ENCODE results near the gene OBSCN. TPM values are rescaled to one million over a fixed set of nuclear protein-coding genes. Genes with fewer than 3 reads are reported as not detected.

OBSCN gene
- total RNA-seq, 1 experiment from 2014 or later = 33.3 TPM

- Histone ChIP-seq H3K4me1 (ENCODE audit: insufficient read depth, low read length) (no peaks in the 10 kb centered on the region), H2AK5ac (ENCODE audit: insufficient read length, low read length) (no peak overlapping the region), H4K20me1 (ENCODE audit: control insufficient read depth, insufficient read depth, insufficient read length) (no peaks in the 10 kb centered on the region), H4K91ac (ENCODE audit: insufficient read length, low read depth, low read length) (no peak overlapping the region), H2BK20ac (ENCODE audit: low read depth, low read length, poor library complexity, severe bottlenecking) (no peak overlapping the region), H3K27me3 (ENCODE audit: insufficient read depth, low read length) (no peaks in the 10 kb centered on the region; the same call in 1 of the 2 replicates), H3K18ac (ENCODE audit: insufficient read length, low read depth, low read length) (no peak overlapping the region), H3K79me2 (ENCODE audit: insufficient read depth, low read length) (no peaks in the 10 kb centered on the region), H2BK5ac (ENCODE audit: insufficient read length, low read length) (no peak overlapping the region), H3K9me3 (ENCODE audit: control insufficient read depth, low read depth, low read length) (no peaks in the 10 kb centered on the region), H3K79me1 (ENCODE audit: insufficient read depth, low read depth, low read length, poor library complexity, severe bottlenecking) (no peaks in the 10 kb centered on the region), H2BK120ac (ENCODE audit: low read depth, low read length, poor library complexity, severe bottlenecking) (no peak overlapping the region), H2BK15ac (ENCODE audit: low read depth, low read length) (no peak overlapping the region), H3K23ac (ENCODE audit: insufficient read length, low read depth, low read length) (no peak overlapping the region), H2BK12ac (ENCODE audit: insufficient read length, low read depth, low read length) (no peak overlapping the region), H3K27ac (ENCODE audit: insufficient read length, low read depth, low read length) (no peak overlapping the region), H2AFZ (ENCODE audit: low read length) (no peak overlapping the region), H4K5ac (ENCODE audit: insufficient read length, low read depth, low read length) (no peak overlapping the region), H3K23me2 (ENCODE audit: insufficient read length, low read depth, low read length, poor library complexity, severe bottlenecking) (peaks cover 4% of the 10 kb centered on the region), H4K8ac (replicated peaks; ENCODE audit: insufficient read length, low read depth, low read length) (no peak overlapping the region), H3K4me2 (ENCODE audit: insufficient read depth, insufficient read length, low read length) (no peak overlapping the region), H3K4ac (ENCODE audit: low read depth, low read length) (no peak overlapping the region), H3T11ph (ENCODE audit: low read length) (no peak overlapping the region), H3K14ac (ENCODE audit: insufficient read depth, low read length) (no peak overlapping the region), H3K56ac (ENCODE audit: insufficient read length, low read depth, low read length) (no peak overlapping the region), H3K9ac (ENCODE audit: extremely low read depth, insufficient read length, low read length) (no peak overlapping the region)
- peaks cover 8% of the 10 kb centered on the region for H3K27me3 Mint-ChIP-seq (ENCODE audit: low read depth)
- H3K27ac Mint-ChIP-seq = no peak overlapping the region; a peak in 1 of 7 replicates
- H3K36me3 Mint-ChIP-seq (ENCODE audit: insufficient read depth in 1 of 3, low read depth in 3 of 3) = no peaks in the 10 kb centered on the region
- no peak overlapping the region for H3K4me3 Mint-ChIP-seq
- no peak for DNase-seq
- no peak for TF ChIP-seq CTCF (conservative IDR thresholded peaks at IDR 0.05)
- no CpG with 5 or more reads among the region's 12 CpGs for whole genome bisulfite sequencing (ENCODE audit: extremely low coverage, insufficient read length, low lambda C conversion rate)
- H3K9me3 Mint-ChIP-seq = no peaks in the 10 kb centered on the region
- H3K4me1 Mint-ChIP-seq = peaks cover 5 to 10% of the 10 kb centered on the region in 2 experiments; a peak in 3 of 4 replicates
These were observed 165.3 kb downstream of the OBSCN start for GRCh38 chr1:228373004-228373680.

All from H9 (cell line).